Activated T-cell treated with anti-CD3 and anti-CD28 coated beads for 24 hours (primary cell): ENCODE measurements around the gene ACBD3.

Experiments used
- DNase-seq: peaks from one replicate; pipeline ENCODE4 v3.0.0-alpha.2; 2020; ENCODE audit warnings: low read depth

The ACBD3 gene

DNA sequence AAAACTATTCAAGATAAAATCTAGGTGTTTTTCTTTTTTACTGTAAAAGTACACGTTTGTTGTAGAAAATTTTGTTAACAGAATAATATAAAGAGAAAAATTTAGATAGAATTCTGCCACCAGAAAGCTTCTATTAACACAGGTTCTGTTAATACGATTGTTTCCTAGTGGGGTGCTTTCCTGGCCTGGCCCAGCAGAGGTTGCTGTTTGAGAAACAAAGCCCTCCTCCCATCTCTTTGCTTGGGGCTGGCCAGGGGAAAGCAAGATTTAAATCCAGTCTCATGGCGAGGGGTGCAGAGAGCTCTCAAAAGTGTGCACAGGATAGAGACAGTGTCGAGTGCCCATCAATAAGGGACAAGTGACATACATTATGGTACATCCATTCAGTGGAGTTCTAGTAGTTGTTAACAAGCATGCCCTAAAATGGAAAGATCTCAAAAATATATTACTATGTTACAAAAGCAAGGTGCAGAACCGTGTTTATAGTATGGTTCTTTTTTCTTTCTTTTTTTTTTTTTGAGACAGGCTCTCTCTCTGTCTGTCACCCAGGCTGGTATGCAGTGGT is 14.6 kb upstream of the ACBD3 start:
- no peak for DNase-seq

DNA sequence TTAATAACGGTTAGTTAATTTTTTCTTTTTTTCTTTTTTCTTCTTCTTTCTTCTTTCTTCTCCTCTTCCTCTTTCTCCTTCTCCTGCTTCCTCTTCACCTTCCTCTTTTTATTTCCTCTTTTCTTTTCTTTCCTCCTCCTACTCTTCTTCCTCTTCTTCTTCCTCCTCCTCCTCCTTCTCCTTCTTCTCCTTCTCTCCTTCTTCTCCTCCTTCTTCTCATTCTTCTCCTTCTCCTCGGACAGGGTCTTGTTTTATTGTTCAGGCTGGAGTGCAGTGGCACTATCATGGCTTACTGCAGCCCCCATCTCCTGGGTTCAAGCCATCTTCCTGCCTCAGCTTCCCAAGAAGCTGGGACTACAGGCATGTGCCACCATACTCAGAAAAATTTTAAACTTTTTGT is 13.4 kb upstream of the ACBD3 start:
- DNase-seq, result no peak

DNA sequence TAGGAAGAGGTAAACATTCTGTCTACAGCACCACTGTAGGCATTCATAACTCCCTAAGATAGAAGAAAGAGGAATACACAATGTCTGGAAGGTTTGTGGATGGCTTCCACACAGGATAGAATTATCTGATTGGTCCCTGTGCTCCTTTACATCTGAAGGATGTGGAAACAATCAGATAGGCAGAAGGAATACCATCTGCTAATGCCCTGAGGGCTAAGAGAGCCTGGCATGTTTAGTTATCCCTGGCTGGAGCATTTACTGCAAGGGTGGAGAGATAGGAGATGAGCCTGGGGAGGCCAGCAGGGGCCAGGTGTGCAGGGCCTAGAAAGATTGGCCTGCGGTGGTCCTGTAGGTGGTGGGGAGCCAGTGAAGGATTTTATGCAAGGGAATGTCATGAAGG is 8.6 kb upstream of the ACBD3 start:
- DNase-seq, result no peak

DNA sequence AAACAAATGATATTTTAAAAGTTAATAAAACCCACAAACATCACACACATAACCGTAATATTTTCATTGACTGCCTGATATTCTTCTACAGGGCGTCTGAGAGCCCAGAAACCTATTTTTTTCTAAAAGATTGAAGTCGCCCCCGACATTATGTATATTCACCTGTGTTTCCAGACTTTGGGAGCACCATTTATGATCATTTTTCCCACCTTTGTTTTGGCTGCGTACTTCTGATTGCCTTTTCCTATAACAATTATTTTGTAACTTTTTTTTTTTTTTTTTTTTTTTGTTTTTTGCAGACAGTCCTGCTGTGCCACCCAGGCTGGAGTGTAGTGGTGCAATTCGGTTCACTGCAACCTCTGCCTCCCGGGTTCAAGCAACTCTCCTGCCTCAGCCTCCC is 839 bp upstream of the ACBD3 start:
- no peak for DNase-seq

DNA sequence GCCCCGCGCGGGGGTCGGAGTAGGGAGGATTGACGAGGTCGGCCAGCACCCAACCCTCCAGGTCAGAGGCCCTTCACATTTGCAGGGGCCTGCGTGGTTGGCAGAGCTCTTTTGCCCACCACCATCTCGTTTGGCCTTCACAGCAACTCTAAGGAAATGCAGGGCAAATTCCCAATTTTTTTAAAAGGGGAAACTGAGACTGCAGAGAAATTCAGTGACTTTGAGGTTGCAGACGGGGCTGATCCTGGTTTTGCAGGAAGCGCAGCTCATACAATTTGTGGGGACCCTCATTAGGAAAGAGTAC is 430 bp upstream of the ACBD3 start:
- DNase-seq, result no peak

DNA sequence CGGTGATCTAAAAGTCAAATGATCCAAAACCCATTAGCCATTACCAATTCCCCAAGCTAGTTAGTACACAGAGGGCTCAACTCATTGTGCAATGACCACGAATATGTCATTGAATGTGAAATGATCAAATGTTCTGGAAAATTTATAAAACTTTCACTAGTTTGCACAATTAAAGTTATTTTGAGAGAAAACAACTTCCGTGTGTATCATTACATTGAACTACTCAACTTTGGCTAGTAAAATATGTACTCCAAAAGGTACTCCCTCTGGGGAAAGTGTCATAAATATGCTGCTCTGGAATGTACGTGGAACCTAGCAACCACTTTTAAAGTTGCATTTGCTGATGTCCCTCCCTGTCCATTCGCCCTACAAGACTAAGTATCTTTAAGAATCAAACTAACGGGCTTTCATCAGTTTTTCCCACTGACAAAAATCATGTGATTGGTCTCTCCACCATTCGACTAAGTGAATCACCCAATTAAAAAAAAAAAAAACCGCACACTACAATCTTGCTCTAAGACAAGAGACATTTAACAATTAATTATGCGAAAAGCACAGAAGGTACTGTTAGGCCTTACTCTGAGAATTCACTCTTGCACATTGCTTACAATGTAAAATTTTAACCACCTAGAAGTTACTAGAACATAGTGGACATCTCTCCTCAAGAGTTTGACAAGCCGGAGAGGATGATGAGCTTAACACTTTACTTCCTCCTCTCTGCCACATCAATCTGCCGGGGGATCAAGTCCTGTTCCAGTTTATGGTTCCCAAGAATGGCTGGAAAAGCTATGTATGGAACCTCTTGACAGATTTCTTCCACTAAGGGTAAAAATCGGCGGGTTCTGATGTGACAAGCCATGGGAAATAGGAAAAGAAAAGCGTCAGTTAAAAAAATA is 1.2 kb downstream of the ACBD3 start:
- DNase-seq, result no peak

DNA sequence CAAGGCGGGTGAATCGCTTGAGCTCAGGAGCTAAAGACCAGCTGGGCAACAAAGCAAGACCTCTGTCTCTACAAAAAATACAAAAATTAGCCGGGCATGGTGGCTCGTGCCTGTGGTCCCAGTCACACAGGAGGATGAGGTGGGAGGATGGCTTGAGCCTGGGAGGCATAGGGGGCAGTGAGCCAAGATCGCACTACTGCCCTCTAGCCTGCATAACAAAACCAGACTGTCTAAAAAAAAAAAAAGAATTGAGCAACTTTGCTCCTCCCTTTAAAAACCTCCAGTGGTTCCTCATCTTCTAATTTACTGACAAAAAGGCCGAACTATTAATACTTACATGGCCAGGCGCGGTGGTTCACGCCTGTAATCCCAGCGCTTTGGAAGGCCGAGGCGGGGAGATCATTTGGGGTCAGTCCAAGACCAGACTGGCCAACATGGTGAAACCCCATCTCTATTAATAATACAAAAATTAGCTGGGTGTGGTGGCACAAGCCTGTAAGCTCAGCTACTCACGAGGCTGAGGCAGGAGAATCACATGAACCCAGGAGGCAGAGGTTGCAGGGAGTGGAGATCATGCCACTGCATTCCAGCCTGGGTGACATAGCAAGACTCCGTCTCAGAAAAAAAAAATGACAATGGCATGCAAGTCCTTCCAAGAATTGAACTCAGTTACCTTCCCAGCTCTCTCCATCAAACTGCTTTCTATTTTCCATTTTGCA is 4.4 kb downstream of the ACBD3 start:
- no peak for DNase-seq

DNA sequence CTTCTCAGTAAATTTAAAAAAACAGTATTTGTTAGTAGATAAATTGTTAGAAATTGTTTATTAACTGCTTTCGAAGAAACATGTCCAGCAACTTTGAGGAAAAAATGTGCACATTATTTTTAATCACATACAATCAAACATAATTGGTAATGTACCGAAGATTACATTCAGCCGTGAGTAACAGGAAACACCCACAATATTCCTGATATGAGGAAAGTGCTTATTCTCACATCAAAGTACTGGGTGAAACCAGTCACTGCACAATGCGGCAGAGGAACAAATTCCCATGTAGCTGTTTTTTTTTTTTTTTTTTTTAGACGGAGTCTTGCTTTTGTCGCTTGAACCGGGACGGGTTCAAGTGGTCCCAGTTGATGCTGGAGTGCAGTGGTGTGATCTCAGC is 9.7 kb downstream of the ACBD3 start:
- DNase-seq, result no peak

DNA sequence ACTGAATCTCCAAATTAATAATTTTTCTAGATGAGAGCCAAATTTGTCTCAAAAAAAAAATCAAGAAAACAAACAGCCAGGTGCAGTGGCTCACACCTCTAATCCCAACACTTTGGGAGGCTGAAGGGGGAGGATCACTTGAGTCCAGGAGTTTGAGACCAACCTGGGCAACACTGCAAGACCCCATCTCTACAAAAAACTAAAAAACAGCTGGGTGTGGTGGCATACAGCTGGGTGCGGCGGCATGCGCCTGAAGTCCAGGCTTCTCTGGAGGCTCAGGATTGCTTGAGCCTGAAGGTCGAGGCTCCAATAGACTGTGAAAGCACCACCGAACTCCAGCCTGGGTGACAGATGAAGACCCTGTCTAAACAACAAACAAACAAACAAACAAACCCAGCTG is 14.0 kb downstream of the ACBD3 start:
- DNase-seq, result no peak

DNA sequence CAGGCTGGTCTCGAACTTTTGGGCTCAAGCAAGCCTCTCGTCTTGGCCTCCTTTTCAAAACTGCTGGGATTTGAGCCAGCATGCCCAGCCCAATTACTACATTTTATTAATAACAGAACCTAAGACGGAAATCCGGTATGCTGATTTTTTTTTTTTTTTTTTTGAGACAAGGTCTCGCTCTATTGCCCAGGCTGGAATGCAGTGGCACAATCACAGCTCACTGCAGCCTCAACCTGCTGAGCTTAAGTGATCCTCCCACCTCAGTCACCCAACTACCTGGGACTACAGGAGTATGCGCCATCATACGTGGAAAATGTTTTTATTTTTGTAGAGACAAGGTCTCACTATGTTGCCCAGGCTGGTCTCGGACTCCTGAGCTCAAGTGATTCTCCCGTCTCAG is 20.2 kb downstream of the ACBD3 start:
- DNase-seq, result no peak

DNA sequence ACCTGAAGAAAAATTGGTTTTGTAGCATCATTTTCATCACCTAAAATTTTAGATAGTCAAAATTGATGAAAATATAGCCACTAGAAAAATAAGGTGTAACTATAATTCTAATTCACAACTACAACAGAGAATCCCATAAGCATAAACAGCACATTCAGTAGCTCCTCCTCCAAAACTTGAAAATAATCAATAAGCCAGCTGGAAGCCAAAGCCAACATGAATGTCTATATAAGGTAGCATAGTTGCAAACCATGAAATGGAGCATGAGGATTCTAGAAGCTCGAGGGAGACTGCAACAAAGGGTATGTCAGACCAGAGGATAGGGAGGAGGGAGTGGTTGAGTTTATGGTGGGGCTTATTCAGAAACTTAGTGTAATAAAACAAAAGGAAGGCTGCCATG is 22.4 kb downstream of the ACBD3 start:
- DNase-seq, result no peak

DNA sequence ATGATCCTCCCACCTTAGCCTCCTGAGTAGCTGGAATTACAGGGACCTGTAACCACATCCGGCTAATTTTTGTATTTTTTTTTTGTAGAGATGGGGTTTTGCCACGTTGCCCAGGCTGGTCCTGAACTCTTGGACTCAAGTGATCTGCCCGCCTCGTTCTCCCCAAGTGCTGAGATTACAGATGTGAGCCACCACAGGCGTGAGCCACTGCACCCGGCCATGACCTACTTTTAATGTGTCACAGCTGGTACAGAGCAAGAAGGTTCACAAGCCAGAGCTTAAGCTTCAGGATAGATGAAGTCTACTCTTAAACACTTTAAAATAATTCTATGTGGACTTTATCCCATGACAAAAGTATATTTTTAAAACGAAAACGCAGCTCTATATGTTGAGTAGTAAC is 23.6 kb downstream of the ACBD3 start:
- DNase-seq, result no peak

DNA sequence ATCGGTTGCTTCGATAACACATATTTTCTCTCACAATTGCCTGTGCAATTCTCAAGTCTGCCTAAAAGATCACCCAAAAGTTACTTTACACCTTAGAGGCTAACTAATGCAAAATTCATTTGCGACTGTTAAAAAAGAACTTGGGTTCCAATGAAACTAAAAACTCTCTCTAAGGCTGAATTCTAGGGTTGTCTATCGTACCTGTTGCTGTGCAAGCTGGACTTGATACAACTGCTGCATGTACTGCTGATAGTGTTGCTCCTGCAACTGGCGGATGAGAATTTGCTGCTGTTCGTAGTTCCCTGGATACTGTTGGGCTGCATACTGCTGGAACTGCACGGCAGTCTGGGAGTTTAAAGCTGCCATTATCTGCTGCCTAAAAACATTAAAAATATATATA is 27.6 kb downstream of the ACBD3 start:
- DNase-seq, result no peak

DNA sequence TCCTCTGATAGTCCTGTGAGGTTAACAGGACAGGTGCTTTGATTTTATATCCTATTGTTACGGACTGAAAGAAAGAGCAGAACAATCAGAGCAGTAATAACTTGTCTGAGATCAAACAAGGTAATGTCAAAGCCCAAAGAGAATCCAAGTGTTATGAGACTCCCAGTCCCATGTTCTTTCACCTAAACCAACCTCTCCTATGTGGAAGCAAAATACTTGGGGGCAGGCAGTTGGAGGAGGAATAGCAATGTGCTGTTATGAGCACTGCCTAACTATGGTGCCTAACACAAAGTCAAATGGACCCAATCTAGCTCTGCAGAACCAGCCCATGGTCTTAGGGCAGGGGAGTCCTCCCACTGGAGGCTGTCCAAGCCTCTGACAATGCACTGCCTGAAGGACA is 28.1 kb downstream of the ACBD3 start:
- DNase-seq, result no peak

DNA sequence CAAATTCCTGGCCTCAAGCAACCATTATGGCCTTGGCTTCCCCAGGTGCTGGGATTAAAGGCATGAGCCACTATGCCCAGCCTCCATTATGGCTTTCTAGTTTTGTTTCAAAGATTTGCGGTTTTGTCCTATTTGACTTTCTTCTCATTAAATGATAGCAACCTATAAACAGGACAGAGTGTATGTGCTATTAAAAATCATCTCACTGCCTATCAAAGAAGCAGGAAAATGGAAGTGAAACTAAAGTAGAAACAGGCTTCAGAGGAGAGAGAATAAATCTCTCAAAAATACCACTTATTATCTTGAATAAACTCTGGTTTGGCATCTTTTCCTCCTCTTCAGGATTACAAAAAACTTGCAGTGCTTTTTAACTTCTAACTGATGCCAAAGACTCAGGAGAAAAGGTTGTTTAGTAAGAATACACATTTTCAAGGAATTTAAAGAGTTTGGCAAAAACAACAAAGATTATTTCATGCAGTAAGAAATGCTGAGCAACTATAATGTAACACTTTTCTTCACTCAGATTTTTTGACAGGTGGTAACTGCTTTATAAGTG is 28.7 kb downstream of the ACBD3 start:
- DNase-seq, result no peak

DNA sequence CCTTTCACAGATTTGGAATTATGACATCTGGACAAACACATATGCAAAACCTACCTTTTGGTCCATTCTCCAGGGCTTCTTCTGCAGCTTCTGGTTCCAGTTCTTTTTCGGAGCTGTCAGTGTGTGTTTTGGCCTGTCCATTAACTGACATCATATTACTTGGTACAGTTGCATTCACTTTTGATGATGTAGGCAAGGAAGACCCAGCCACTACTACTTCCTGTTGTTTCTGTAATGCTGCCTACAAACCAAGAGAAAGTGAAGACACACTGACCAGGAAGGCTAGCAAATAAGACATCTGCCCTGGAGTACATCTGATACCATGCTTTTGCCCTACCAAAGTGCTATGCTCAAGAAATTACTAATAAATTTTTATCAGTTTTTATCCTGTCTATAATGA is 31.9 kb downstream of the ACBD3 start:
- no peak for DNase-seq

DNA sequence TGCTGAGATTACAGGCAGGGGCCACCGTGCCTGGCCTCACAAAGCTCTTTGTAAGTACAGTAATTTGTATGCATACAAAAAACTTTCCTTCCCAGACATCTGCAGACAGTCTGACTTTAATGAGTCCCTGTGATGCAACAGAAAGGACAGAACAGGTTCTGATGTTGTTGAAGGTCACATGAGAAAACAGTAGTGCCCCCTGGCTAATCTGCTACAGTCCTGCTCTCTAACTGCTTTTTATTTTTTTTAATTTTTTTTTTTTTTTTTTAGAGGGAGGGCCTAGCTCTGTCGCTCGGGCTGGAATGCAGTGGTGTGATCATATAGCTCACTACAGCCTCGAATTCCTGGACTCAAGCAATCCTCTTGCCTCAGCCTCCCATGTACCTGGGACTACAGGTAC is 36.7 kb downstream of the ACBD3 start:
- DNase-seq, result no peak

DNA sequence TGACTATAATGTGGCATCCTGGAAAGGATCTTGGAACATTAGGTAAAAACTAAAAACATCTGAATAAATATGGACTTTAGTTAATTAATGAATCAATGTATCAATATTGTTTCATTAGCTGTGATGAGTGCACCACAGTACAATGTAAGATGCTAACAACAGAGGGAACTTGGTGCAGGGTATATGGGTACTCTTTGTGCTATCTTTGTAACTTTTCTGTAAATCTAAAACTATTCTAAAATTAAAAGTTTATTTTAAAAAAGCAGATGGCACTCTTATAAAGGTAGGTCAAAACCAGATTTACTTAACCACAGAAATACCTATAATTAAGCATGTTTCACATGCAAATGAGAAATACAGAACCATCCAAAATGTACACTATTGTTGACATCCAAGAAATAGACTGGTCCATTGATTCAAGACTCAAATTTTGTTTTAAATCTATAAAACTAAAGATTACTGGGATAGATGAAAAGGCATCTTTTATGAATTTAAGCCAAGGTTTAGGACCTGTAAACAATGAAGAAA is 38.4 kb downstream of the ACBD3 start:
- DNase-seq, result no peak

DNA sequence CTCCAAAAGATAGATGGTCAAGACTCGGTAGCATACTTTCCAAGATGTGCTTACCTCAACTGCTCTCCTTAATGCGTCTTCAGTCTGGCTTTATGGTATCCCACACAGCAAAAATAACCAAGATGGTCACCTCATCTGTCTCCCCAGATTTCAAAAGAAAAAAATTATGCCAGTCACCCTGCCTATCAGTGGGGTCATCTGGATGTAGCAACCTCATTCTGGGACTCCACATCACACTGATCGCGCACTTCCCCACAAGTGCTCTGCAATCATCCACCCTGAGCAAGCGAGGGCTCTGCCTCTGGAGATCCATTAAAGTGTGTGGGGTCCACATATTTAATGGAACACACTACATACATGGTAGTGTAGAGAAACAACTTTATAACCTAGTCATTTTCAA is 42.5 kb downstream of the ACBD3 start:
- DNase-seq, result no peak

DNA sequence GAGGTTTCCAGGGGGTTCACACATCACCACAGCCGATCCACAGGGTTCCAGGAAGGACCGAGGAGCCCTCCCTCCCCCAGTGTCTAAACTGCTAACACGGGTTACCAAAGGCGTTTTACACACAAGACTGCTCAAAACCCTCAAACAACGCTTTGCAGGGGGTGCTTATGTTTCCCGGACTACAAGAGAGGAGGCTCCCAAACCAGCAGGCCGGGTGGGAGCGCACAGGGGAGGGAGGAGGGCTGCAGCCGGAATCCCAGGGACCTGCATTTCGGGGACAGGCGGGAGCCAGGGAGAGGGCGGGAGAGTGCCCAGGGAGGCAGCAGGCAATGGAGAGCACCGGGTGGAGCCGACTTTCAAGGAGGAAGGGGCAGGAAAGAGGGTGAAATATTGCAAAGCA is 50.8 kb downstream of the ACBD3 start:
- no peak for DNase-seq

DNA sequence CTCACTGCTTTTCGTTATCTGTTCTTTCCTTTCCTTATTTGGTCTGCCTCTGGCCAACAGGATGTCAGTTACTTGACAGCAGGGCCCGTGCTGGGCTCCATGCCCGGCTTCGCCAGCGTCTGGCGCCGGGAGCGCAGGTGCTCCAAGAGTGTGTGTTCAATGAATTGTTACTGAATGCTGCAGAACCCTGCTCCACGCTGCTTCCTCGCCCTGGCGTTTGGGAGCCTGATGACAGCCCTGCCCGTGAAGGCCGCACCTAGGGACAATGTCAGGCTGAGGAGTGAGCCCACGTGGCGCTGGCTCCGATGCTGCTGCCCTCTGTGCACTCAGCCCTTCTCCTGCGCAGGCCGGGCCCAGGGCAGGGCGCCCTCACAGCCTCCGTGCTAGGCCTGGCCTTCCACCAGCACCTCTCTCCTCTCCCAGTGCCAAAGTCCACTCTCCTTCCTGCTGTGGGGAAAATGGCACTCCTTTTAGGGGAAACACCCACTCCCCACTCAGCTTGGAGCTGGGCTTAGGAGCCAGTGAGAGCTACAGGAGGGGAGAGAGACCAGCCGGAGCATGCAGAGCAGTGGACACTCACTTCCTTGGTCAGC is 51.4 kb downstream of the ACBD3 start:
- no peak for DNase-seq
